Measurements from ENCODE around the gene AHCYL2. TPM values are rescaled to one million over a fixed set of nuclear protein-coding genes. Genes with fewer than 3 reads are reported as not detected.
A peak's percentile ranks its signal among the peaks of the same experiment; 100 is the strongest.

The AHCYL2 gene
- total RNA-seq, 1 experiment from 2014 or later = 20.2 TPM

- Histone ChIP-seq H3K27me3 (ENCODE audit: control insufficient read depth, insufficient read depth, low read length) (no peaks in the 10 kb centered on the region), H3K27ac (ENCODE audit: low read length) (peak overlapping the region; percentile 90), H3K9me3 (ENCODE audit: control insufficient read depth, insufficient read depth, low read depth, low read length) (no peaks in the 10 kb centered on the region), H3K36me3 (ENCODE audit: control insufficient read depth, insufficient read depth, low read length) (no peaks in the 10 kb centered on the region), H3K4me3 (ENCODE audit: low read depth in 2 of 2, low read length in 2 of 2) (peak overlapping the region; percentile 75 to 95), H3K4me1 (ENCODE audit: control insufficient read depth, insufficient read depth, low read length) (peaks cover 16% of the 10 kb centered on the region)
- TF ChIP-seq REST (IDR thresholded peaks at IDR 0.05; ENCODE audit: insufficient read depth in 1 of 2, low read depth in 2 of 2, low read length in 1 of 2) = no peak
- TF ChIP-seq POLR2AphosphoS5 (IDR thresholded peaks at IDR 0.05; ENCODE audit: low read depth, low read length) = no peak
- ATAC-seq = no peak
- BruUV-seq (replicated peaks) = TSS peak; percentile 72
- POLR2A ChIA-PET = no interaction called here
- CTCF ChIA-PET = no interaction called here
- intact Hi-C loops (cut with micrococcal nuclease; ENCODE audit: unreplicated experiment) = loop anchor here (10.0 kb wide), 1 partner anchor 389 kb away; the partner anchor contains the start of gene NRF1
- in situ Hi-C loops (cut with HindIII; ENCODE audit: low pct_unique_long_range_greater_than_20kb, low sequenced_read_pairs) = no loop called here
- no peak for DNase-seq (ENCODE audit: low read depth, low spot score)
Measured at GRCh38 chr7:129225931-129226572, 1.2 kb downstream of the AHCYL2 start.

- CTCF ChIA-PET = interaction anchor here (0.7 kb wide), 1 partner anchor 71 kb away, joined by 4 read pairs; no protein-coding TSS in a partner anchor
Measured at GRCh38 chr7:129227646-129228578, 3.1 kb downstream of the AHCYL2 start.

More at GRCh38 chr7:129227646-129228578, 3.1 kb downstream of the AHCYL2 start:
- in situ Hi-C loops (cut with HindIII; ENCODE audit: low pct_unique_long_range_greater_than_20kb, low sequenced_read_pairs) = no loop called here
- BruUV-seq (replicated peaks) = no TSS peak
- H3K4me1 ChIP-seq (ENCODE audit: control insufficient read depth, insufficient read depth, low read length) = peaks cover 16% of the 10 kb centered on the region
- no peaks in the 10 kb centered on the region for H3K36me3 ChIP-seq (ENCODE audit: control insufficient read depth, insufficient read depth, low read length)
- no peak for ATAC-seq
- POLR2A ChIA-PET = no interaction called here
- no peak for DNase-seq (ENCODE audit: low read depth, low spot score)
- H3K4me3 ChIP-seq (ENCODE audit: low read depth in 2 of 2, low read length in 2 of 2) = no peak overlapping the region
- H3K27ac ChIP-seq (ENCODE audit: low read length) = no peak overlapping the region
- TF ChIP-seq REST (IDR thresholded peaks at IDR 0.05; ENCODE audit: insufficient read depth in 1 of 2, low read depth in 2 of 2, low read length in 1 of 2) = no peak
- H3K27me3 ChIP-seq (ENCODE audit: control insufficient read depth, insufficient read depth, low read length) = no peaks in the 10 kb centered on the region
- intact Hi-C loops (cut with micrococcal nuclease; ENCODE audit: unreplicated experiment) = loop anchor here (10.0 kb wide), 1 partner anchor 387 kb away; the partner anchor contains the start of gene NRF1
- H3K9me3 ChIP-seq (ENCODE audit: control insufficient read depth, insufficient read depth, low read depth, low read length) = no peaks in the 10 kb centered on the region
